ENCODE results near the gene ESYT1.

GRCh38 chr12:56150563-56150962, 22.5 kb downstream of the ESYT1 start:
- TF ChIP-seq GATA3 (IDR thresholded peaks at IDR 0.05; ENCODE audit: low read depth, low read length) = no peak
- no peak for TF ChIP-seq GATA2 (IDR thresholded peaks at IDR 0.05; ENCODE audit: low read depth, low read length)
